K562 (cell line): ENCODE data around the gene ABHD8. TPM values are rescaled to one million over a fixed set of nuclear protein-coding genes. Genes with fewer than 3 reads are reported as not detected.

ENCODE experiments used
- ATF1 ChIP-seq, 2 experiments: fragments of 450-650 bp in 1 of 2; IDR thresholded peaks; 2 replicates each; pipeline ENCODE4 v1.6.1; 2016; ENCODE audit warnings: missing compliant biosample characterization in 1 of 2, missing genetic modification characterization in 1 of 2
- BRD9 ChIP-seq: fragments of 450-650 bp; IDR thresholded peaks from 2 replicates; pipeline ENCODE4 v1.6.1; 2018; ENCODE audit warnings: low read depth; ENCODE audit not compliant: partially characterized antibody
- CAMTA2 ChIP-seq: fragments of 250-450 bp; sonication (Bioruptor Pico); conservative IDR thresholded peaks from 2 replicates; pipeline ENCODE4 v1.5.1; 2022
- CREB1 ChIP-seq, 2 experiments: sonication (generic) in 1 of 2; formaldehyde crosslinking in 1 of 2; IDR thresholded peaks; 2 replicates each; pipeline versions ENCODE4 v1.6.1 to v1.8.0; 2012 to 2022; ENCODE audit warnings: inconsistent platforms in 1 of 2, mild to moderate bottlenecking in 1 of 2, missing genetic modification reagents in 1 of 2, moderate library complexity in 1 of 2
- HMG20B ChIP-seq: fragments of 250-450 bp; sonication (Bioruptor Pico); IDR thresholded peaks from 2 replicates; pipeline ENCODE4 v1.5.0; 2021; ENCODE audit warnings: mild to moderate bottlenecking
- MNT ChIP-seq, 2 experiments: fragments of 450-650 bp; conservative IDR thresholded peaks; 2 replicates each; pipeline ENCODE4 v1.6.1; 2017; ENCODE audit warnings: mild to moderate bottlenecking in 2 of 2, moderate library complexity in 2 of 2
- NFRKB ChIP-seq: fragments of 450-650 bp; IDR thresholded peaks from 2 replicates; pipeline ENCODE4 v1.6.1; 2016; ENCODE audit warnings: low read depth
- NR1H2 ChIP-seq: sonication (generic); formaldehyde crosslinking; IDR thresholded peaks from 2 replicates; pipeline ENCODE4 v1.4.0; 2020; ENCODE audit warnings: mild to moderate bottlenecking, missing genetic modification reagents
- SIN3B ChIP-seq: fragments of 450-650 bp; IDR thresholded peaks from 2 replicates; pipeline ENCODE4 v1.6.1; 2017; ENCODE audit warnings: low read depth, mild to moderate bottlenecking, moderate library complexity
- ZBTB40 ChIP-seq, 2 experiments: fragments of 450-650 bp in 1 of 2; sonication (generic) in 1 of 2; formaldehyde crosslinking in 1 of 2; IDR thresholded peaks; 2 replicates each; pipeline versions ENCODE4 v1.7.1 to v1.9.0; 2016 to 2022; ENCODE audit warnings: inconsistent platforms in 1 of 2, mild to moderate bottlenecking in 1 of 2, missing genetic modification reagents in 1 of 2
- ZC3H8 ChIP-seq: fragments of 450-650 bp; IDR thresholded peaks from 2 replicates; pipeline ENCODE4 v1.6.1; 2017
- ZNF12 ChIP-seq: sonication (generic); formaldehyde crosslinking; IDR thresholded peaks from 2 replicates; pipeline ENCODE4 v1.4.0; 2020; ENCODE audit warnings: mild to moderate bottlenecking, missing genetic modification reagents
- ZNF583 ChIP-seq: fragments of 250-450 bp; sonication (Bioruptor Pico); IDR thresholded peaks from 2 replicates; pipeline ENCODE4 v1.4.0; 2020
- ZNF584 ChIP-seq: fragments of 200-800 bp; sonication (Bioruptor generic); IDR thresholded peaks from 2 replicates; pipeline ENCODE4 v1.6.1; 2016; ENCODE audit warnings: low read depth, mild to moderate bottlenecking, missing genetic modification characterization, missing compliant biosample characterization
- polyA plus RNA-seq, 8 experiments: library from polyadenylated mRNA; depleted of rRNA in 4 of 8; stranded (reverse) in 5 of 8; unstranded in 3 of 8; fragments of >200 nt; fragmentation: Nextera tagmentation in 2 of 8; fragmentation: Illumina TruSeq in 1 of 8; extraction: Ambion mirVana in 2 of 8; extraction: Trizol in 1 of 8; gene quantifications; 2 replicates each; pipeline versions ENCODE4 v1.2.1 to v1.2.3, GENCODE V29; 2011 to 2014; ENCODE audit warnings: inconsistent platforms in 1 of 8, missing spikeins in 1 of 8
- total RNA-seq, 7 experiments: library from RNA; depleted of rRNA in 6 of 7; stranded (reverse); fragments of >200 nt in 6 of 7; fragmentation: Illumina TruSeq in 2 of 7; extraction: Trizol in 2 of 7; gene quantifications; 2 replicates each; pipeline versions ENCODE4 v1.2.1 to v1.2.3, GENCODE V29; 2011 to 2021; ENCODE audit warnings: low replicate concordance in 1 of 7
- TF ChIP-seq, protein P1 (sequence below): sonication (generic); formaldehyde crosslinking; IDR thresholded peaks from 2 replicates; pipeline ENCODE4 v1.9.0; 2022; ENCODE audit warnings: mild to moderate bottlenecking, missing genetic modification reagents

Gene ABHD8
- total and polyA plus RNA-seq, 9 of the 15 experiments (the other 6 are each of a cell fraction or from before 2014, with no cell fraction given): 0.04 to 6.6 (median 2.0) TPM; not detected in 1

- TF ChIP-seq MNT (conservative IDR thresholded peaks at IDR 0.05) (peak; percentile 88 to 90), ATF1 (CRISPR knock-in tag; IDR thresholded peaks at IDR 0.05) (0 out of 2 replicates have a peak, but pooled peaks have one; percentile 43), ATF1 (tag; IDR thresholded peaks at IDR 0.05) (peak; percentile 96), SIN3B (peak; percentile 90), NFRKB (peak; percentile 97), ZNF12 (CRISPR knock-in tag) (0 out of 2 replicates have a peak, but pooled peaks have one; percentile 57), NR1H2 (CRISPR knock-in tag) (no peak), HMG20B (peak; percentile 67; the same call in 1 of the 2 replicates), ZNF584 (no peak), ZC3H8 (peak; percentile 83; the same call in 1 of the 2 replicates), CAMTA2 (CRISPR knock-in tag) (0 out of 2 replicates have a peak, but pooled peaks have one; percentile 34), CREB1 (IDR thresholded peaks at IDR 0.05) (peak; percentile 78), CREB1 (CRISPR knock-in tag; IDR thresholded peaks at IDR 0.05) (peak; percentile 78), BRD9 (peak; percentile 87), ZBTB40 (IDR thresholded peaks at IDR 0.05) (peak; percentile 99), ZBTB40 (CRISPR knock-in tag; IDR thresholded peaks at IDR 0.05) (no peak), ZNF583 (CRISPR knock-in tag) (no peak)
- TF ChIP-seq, protein P1, sequence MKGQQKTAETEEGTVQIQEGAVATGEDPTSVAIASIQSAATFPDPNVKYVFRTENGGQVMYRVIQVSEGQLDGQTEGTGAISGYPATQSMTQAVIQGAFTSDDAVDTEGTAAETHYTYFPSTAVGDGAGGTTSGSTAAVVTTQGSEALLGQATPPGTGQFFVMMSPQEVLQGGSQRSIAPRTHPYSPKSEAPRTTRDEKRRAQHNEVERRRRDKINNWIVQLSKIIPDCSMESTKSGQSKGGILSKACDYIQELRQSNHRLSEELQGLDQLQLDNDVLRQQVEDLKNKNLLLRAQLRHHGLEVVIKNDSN (CRISPR knock-in tag): no peak
Observed at GRCh38 chr19:17336872-17337674, 33.8 kb upstream of the ABHD8 start, which contains the start of gene GTPBP3 (continued).
